Thoracic aorta (tissue), 2 donors: Measurements from ENCODE around the gene ETV1. TPM values are rescaled to one million over a fixed set of nuclear protein-coding genes. Genes with fewer than 3 reads are reported as not detected.

Experiments used
- ATAC-seq: fragments of 150-250 bp; one replicate; pipeline ENCODE4 v1.8.0; 2017; ENCODE audit warnings: low read depth; ENCODE audit not compliant: insufficient number of reproducible peaks, low FRiP score
- DNase-seq: peaks from one replicate; pipeline ENCODE4 v3.0.0-alpha.2; 2020; ENCODE audit warnings: low spot score
- H3K27ac ChIP-seq, 2 donors: fragments of 200-600 bp; sonication (generic); 1 replicate in 1 of 2; 2 replicates in 1 of 2; pipeline ENCODE4 v1.5.1; 2016; ENCODE audit warnings: mild to moderate bottlenecking in 2 of 2, moderate library complexity in 2 of 2
- H3K27me3 ChIP-seq: fragments of 200-600 bp; sonication (generic); replicated peaks from 2 replicates; pipeline ENCODE4 v1.6.0; 2016; ENCODE audit warnings: mild to moderate bottlenecking; ENCODE audit not compliant: insufficient read depth
- H3K36me3 ChIP-seq: fragments of 200-600 bp; sonication (generic); one replicate; pipeline ENCODE4 v1.5.1; 2016
- H3K4me1 ChIP-seq, 2 donors: fragments of 200-600 bp; sonication (generic); 1 replicate in 1 of 2; 2 replicates in 1 of 2; pipeline versions ENCODE4 v1.5.1 to v1.6.0; 2016; ENCODE audit warnings: low read depth in 2 of 2, mild to moderate bottlenecking in 1 of 2; ENCODE audit not compliant: control insufficient read depth in 1 of 2
- H3K4me3 ChIP-seq: fragments of 200-600 bp; sonication (generic); 2 replicates; pipeline ENCODE4 v1.5.1; 2016; ENCODE audit warnings: mild to moderate bottlenecking
- H3K9me3 ChIP-seq: fragments of 200-600 bp; sonication (generic); 2 replicates; pipeline ENCODE4 v1.5.1; 2016
- total RNA-seq, 2 donors: library from RNA; depleted of rRNA; stranded (reverse); fragments of >200 nt; gene quantifications; one replicate each; pipeline versions ENCODE4 v1.1.0 to v1.2.3, GENCODE V29; 2016
- TF ChIP-seq, protein P1 (sequence below): fragments of 200-600 bp; sonication (generic); IDR thresholded peaks from one replicate; pipeline ENCODE4 v1.5.1; 2019; ENCODE audit warnings: antibody characterized with exemption

Gene ETV1
- total RNA-seq, 2 donors from 2014 or later, result 5.9 to 8.7 TPM

GRCh38 chr7:13915891-13916290 is 73.6 kb downstream of the ETV1 start:
- H3K27me3 ChIP-seq, result no peaks in the 10 kb centered on the region
- H3K9me3 ChIP-seq, result no peaks in the 10 kb centered on the region
- no peaks in the 10 kb centered on the region for H3K36me3 ChIP-seq
- H3K4me3 ChIP-seq, result no peak overlapping the region
- TF ChIP-seq, protein P1, sequence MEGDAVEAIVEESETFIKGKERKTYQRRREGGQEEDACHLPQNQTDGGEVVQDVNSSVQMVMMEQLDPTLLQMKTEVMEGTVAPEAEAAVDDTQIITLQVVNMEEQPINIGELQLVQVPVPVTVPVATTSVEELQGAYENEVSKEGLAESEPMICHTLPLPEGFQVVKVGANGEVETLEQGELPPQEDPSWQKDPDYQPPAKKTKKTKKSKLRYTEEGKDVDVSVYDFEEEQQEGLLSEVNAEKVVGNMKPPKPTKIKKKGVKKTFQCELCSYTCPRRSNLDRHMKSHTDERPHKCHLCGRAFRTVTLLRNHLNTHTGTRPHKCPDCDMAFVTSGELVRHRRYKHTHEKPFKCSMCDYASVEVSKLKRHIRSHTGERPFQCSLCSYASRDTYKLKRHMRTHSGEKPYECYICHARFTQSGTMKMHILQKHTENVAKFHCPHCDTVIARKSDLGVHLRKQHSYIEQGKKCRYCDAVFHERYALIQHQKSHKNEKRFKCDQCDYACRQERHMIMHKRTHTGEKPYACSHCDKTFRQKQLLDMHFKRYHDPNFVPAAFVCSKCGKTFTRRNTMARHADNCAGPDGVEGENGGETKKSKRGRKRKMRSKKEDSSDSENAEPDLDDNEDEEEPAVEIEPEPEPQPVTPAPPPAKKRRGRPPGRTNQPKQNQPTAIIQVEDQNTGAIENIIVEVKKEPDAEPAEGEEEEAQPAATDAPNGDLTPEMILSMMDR, result no peak
- no peak overlapping the region for H3K27ac ChIP-seq
- H3K4me1 ChIP-seq, result peaks cover 0 to 12% of the 10 kb centered on the region in 2 donors
- no peak for ATAC-seq
- no peak for DNase-seq

- ATAC-seq, result no peak
These were observed 76.7 kb downstream of the ETV1 start for GRCh38 chr7:13912715-13913278.

DNA sequence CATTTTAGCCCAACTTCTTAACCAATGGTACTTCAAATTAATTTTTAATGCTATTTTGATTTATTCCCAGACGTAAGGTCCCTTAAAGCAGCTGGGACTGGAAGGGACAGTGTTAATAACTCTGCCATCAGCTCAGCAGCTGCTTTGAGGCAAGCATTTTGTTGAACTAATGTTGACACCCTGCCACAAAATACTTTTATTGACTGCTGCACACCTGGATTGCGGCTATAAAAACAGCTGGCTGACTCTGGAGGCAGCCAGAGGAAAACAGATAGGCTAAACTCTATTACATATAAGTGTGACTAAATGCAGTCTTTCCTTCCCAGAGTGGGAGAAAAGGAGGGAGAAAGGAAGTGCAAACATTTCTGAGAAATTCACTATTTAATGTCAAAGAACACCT is 77.6 kb downstream of the ETV1 start:
- no peaks in the 10 kb centered on the region for H3K36me3 ChIP-seq
- no peak for DNase-seq
- no peaks in the 10 kb centered on the region for H3K4me1 ChIP-seq
- H3K9me3 ChIP-seq, result no peaks in the 10 kb centered on the region
- ATAC-seq, result no peak
- H3K27me3 ChIP-seq, result no peaks in the 10 kb centered on the region
- no peak overlapping the region for H3K4me3 ChIP-seq
- no peak overlapping the region for H3K27ac ChIP-seq
- TF ChIP-seq, protein P1, result no peak

More at GRCh38 chr7:13912715-13913278, 76.7 kb downstream of the ETV1 start:
- TF ChIP-seq, protein P1, result no peak
- no peaks in the 10 kb centered on the region for H3K36me3 ChIP-seq
- no peak overlapping the region for H3K4me3 ChIP-seq
- DNase-seq, result no peak
- H3K27ac ChIP-seq, result no peak overlapping the region
- H3K9me3 ChIP-seq, result no peaks in the 10 kb centered on the region
- H3K27me3 ChIP-seq, result no peaks in the 10 kb centered on the region
- no peaks in the 10 kb centered on the region for H3K4me1 ChIP-seq

DNA sequence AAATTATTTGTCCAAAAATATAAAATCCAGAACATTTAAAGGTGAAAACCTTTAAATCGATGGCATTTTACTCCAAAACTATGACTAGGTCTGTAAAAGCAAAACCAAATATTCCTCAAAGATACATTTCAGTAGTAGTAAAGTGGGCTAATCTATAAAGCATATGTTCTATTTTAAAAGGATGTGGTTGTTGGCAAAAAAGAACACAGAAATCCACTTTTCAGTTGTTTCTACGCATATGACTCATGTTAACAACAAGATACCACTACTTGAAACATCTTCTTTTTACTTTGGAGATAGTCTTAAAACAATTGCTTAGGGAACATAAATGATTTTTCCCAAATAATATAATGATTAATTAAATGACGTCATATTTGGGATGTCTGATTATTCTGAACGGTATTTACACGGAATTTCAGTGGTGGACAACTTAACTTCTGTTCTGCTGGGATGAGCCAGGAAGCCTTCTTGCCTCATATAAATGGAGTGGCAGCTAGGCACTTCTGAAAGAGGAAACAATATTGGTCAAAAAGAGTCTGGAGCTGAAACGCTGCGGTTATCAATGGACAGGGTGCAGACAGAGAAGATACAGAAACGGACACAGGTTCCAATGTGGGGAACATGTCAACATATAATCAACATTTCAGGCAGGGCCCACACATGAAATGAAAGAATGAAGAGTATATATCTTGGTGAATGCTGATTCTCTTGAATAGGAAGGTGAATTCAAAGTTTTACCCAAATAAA is 78.5 kb downstream of the ETV1 start:
- H3K36me3 ChIP-seq, result no peaks in the 10 kb centered on the region
- H3K4me3 ChIP-seq, result no peak overlapping the region
- no peak for ATAC-seq
- TF ChIP-seq, protein P1, result no peak
- no peaks in the 10 kb centered on the region for H3K9me3 ChIP-seq
- H3K27me3 ChIP-seq, result no peaks in the 10 kb centered on the region
- H3K4me1 ChIP-seq, result no peaks in the 10 kb centered on the region
- no peak for DNase-seq
- H3K27ac ChIP-seq, result no peak overlapping the region

- Histone ChIP-seq H3K9me3 (no peaks in the 10 kb centered on the region), H3K36me3 (no peaks in the 10 kb centered on the region), H3K27me3 (no peaks in the 10 kb centered on the region), H3K4me3 (no peak overlapping the region), H3K27ac (no peak overlapping the region), H3K4me1 (no peaks in the 10 kb centered on the region)
- DNase-seq (no peak), ATAC-seq (no peak)
- TF ChIP-seq, protein P1, result no peak
These were observed 80.6 kb downstream of the ETV1 start for GRCh38 chr7:13908667-13909397.
